ENCODE measurements around the gene MRPS14.

MRPS14 gene

DNA sequence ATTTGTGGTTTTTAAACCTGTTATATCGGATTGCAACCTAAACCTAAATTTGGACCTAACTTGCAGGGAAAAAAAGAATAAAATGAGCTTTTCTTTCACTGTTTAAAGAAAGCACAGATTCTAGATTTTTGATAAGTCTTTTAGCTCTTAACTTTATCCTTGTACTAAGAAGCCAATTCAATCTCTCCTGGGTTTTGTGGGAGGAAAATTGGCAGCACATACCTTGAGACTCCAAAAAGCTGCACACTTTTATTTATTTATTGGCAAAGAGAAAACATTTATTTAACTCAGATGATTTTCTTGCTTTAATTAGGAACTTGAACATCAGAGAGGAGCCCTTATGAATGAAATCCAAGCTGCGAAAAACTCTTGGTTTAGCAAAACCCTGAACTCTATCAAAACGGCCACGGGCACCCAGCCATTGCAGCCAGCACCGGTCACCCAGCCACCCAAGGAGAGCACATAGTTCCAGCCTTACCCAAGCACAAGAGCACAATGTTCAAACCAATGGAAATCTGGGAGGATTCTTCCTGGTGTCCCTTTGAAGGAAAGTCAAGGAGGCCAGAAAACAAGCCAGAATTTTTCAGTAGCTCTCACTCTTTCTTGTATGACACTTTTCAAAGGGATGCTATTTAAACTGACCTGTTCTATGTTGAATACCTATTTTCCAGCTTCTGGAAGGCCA lies 33.5 kb downstream of the MRPS14 start:
- TF ChIP-seq SIN3A (IDR thresholded peaks at IDR 0.05; ENCODE audit: borderline replicate concordance, insufficient read depth, low read length), result no peak
- TF ChIP-seq TAF1 (IDR thresholded peaks at IDR 0.05; ENCODE audit: borderline replicate concordance, insufficient read depth, low read length), result no peak
- TF ChIP-seq, protein P1, sequence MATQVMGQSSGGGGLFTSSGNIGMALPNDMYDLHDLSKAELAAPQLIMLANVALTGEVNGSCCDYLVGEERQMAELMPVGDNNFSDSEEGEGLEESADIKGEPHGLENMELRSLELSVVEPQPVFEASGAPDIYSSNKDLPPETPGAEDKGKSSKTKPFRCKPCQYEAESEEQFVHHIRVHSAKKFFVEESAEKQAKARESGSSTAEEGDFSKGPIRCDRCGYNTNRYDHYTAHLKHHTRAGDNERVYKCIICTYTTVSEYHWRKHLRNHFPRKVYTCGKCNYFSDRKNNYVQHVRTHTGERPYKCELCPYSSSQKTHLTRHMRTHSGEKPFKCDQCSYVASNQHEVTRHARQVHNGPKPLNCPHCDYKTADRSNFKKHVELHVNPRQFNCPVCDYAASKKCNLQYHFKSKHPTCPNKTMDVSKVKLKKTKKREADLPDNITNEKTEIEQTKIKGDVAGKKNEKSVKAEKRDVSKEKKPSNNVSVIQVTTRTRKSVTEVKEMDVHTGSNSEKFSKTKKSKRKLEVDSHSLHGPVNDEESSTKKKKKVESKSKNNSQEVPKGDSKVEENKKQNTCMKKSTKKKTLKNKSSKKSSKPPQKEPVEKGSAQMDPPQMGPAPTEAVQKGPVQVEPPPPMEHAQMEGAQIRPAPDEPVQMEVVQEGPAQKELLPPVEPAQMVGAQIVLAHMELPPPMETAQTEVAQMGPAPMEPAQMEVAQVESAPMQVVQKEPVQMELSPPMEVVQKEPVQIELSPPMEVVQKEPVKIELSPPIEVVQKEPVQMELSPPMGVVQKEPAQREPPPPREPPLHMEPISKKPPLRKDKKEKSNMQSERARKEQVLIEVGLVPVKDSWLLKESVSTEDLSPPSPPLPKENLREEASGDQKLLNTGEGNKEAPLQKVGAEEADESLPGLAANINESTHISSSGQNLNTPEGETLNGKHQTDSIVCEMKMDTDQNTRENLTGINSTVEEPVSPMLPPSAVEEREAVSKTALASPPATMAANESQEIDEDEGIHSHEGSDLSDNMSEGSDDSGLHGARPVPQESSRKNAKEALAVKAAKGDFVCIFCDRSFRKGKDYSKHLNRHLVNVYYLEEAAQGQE (IDR thresholded peaks at IDR 0.05; ENCODE audit: insufficient read depth in 1 of 2, low read depth in 2 of 2, low read length in 2 of 2), result no peak
- no peak for TF ChIP-seq POLR2AphosphoS5 (IDR thresholded peaks at IDR 0.05; ENCODE audit: low read depth, low read length)

DNA sequence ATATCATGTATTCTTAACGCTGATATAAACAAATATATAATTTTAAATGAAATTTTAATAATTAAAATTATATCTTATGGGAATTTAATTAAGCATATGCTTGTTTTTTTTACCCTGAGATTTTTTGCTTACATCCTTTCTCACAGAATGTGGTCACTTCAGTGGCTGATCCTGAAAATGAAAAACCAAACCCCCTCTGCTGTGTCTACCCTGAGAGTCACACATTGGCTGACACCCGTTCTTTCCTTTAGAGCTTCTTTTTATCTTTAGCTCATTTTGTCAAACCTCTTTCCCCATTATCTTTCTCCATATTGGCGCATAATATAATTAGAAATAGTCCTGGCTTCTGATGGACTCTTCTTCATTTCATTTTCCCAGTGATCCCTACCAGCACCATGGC lies 34.2 kb downstream of the MRPS14 start:
- no peak for TF ChIP-seq FOXP2 (optimal IDR thresholded peaks at IDR 0.05; ENCODE audit: borderline replicate concordance, extremely low read depth, extremely low read length, insufficient read depth)
- TF ChIP-seq SIN3A (IDR thresholded peaks at IDR 0.05; ENCODE audit: borderline replicate concordance, insufficient read depth, low read length), result no peak
- TF ChIP-seq, protein P1 (IDR thresholded peaks at IDR 0.05; ENCODE audit: insufficient read depth in 1 of 2, low read depth in 2 of 2, low read length in 2 of 2), result no peak
- no peak for TF ChIP-seq POLR2AphosphoS5 (IDR thresholded peaks at IDR 0.05; ENCODE audit: low read depth, low read length)
- no peak for TF ChIP-seq TAF1 (IDR thresholded peaks at IDR 0.05; ENCODE audit: borderline replicate concordance, insufficient read depth, low read length)

DNA sequence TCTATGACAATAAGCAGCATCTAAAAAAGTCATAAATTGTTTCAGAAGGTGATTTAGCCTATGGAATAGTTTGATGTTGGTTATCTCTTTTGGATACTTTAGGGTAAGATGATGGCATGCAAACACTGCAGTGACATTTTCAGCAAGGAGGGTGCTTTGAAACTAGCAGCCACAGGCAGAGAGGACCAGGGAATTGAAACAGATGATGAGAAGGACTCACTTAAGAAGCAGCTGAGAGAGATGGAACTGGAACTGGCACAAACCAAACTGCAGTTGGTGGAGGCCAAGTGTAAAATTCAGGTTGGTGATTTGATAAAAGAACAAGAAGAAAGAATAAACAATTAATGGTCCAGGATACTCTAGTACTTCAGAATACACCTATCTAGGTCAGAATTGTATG lies 34.7 kb downstream of the MRPS14 start:
- TF ChIP-seq POLR2AphosphoS5 (IDR thresholded peaks at IDR 0.05; ENCODE audit: low read depth, low read length) (no peak), SIN3A (IDR thresholded peaks at IDR 0.05; ENCODE audit: borderline replicate concordance, insufficient read depth, low read length) (no peak), FOXP2 (optimal IDR thresholded peaks at IDR 0.05; ENCODE audit: borderline replicate concordance, extremely low read depth, extremely low read length, insufficient read depth) (no peak), TAF1 (IDR thresholded peaks at IDR 0.05; ENCODE audit: borderline replicate concordance, insufficient read depth, low read length) (no peak)
- TF ChIP-seq, protein P1 (IDR thresholded peaks at IDR 0.05; ENCODE audit: insufficient read depth in 1 of 2, low read depth in 2 of 2, low read length in 2 of 2), result no peak

DNA sequence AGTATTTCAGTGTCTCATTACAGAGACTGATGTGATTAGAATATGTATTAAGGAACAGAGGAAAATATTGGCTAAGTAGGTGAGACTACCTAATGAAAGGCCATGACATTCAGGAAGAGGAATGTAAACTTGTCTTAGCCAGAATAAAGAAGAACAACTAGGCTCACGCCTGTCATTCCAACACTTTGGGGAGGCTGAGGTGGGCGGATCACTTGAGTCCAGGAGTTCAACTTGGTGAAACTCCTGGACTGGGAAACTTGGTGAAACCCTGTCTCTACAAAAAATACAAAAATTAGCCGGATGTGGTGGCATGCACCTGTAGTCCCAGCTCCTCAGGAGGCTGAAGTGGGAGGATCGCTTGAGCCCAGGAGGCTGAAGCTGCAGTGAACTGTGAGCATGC lies 38.3 kb downstream of the MRPS14 start:
- TF ChIP-seq FOXP2 (optimal IDR thresholded peaks at IDR 0.05; ENCODE audit: borderline replicate concordance, extremely low read depth, extremely low read length, insufficient read depth), result no peak
- no peak for TF ChIP-seq POLR2AphosphoS5 (IDR thresholded peaks at IDR 0.05; ENCODE audit: low read depth, low read length)

DNA sequence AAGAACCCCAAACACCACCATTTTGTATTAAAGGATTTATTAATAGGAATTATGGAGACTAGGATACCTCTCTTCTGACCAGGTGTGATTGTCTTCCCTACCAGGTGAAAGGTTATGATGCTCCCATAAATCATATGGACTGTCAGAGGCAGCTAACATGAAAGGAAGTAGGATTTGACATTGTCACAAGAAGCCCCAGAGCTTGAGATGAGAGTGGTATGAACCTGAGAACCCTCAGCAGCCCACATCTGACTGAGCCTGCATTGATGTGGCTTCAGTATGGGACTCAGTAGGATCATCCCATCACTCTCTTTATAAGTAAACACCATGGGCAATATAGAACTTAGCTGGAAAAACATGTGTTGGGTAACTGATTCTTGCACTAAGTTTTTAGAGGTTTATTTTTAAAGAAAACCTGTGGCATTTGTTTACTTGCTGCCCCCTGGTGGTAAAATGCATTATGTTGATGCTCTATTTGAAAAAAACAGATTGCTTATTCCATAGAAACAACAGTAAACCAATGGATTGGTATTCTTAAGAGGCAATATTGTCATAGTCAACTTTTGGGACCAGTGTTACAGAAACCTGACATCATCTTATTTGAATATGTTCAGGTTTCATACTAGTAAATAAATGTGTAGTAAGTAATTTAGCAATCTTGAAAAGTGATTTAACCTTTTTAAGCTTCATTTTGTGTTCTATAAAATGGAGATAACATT lies 40.1 kb downstream of the MRPS14 start:
- TF ChIP-seq POLR2AphosphoS5 (IDR thresholded peaks at IDR 0.05; ENCODE audit: low read depth, low read length) (no peak), SIN3A (IDR thresholded peaks at IDR 0.05; ENCODE audit: borderline replicate concordance, insufficient read depth, low read length) (no peak), TAF1 (IDR thresholded peaks at IDR 0.05; ENCODE audit: borderline replicate concordance, insufficient read depth, low read length) (no peak), FOXP2 (optimal IDR thresholded peaks at IDR 0.05; ENCODE audit: borderline replicate concordance, extremely low read depth, extremely low read length, insufficient read depth) (no peak)
- TF ChIP-seq, protein P1 (IDR thresholded peaks at IDR 0.05; ENCODE audit: insufficient read depth in 1 of 2, low read depth in 2 of 2, low read length in 2 of 2), result no peak

All from PFSK-1 (cell line).